ENCODE results near the gene LFNG. TPM values are rescaled to one million over a fixed set of nuclear protein-coding genes. Genes with fewer than 3 reads are reported as not detected.
A peak's percentile ranks its signal among the peaks of the same experiment; 100 is the strongest.

LFNG gene
- total RNA-seq, 1 donor = 21.0 TPM

DNA sequence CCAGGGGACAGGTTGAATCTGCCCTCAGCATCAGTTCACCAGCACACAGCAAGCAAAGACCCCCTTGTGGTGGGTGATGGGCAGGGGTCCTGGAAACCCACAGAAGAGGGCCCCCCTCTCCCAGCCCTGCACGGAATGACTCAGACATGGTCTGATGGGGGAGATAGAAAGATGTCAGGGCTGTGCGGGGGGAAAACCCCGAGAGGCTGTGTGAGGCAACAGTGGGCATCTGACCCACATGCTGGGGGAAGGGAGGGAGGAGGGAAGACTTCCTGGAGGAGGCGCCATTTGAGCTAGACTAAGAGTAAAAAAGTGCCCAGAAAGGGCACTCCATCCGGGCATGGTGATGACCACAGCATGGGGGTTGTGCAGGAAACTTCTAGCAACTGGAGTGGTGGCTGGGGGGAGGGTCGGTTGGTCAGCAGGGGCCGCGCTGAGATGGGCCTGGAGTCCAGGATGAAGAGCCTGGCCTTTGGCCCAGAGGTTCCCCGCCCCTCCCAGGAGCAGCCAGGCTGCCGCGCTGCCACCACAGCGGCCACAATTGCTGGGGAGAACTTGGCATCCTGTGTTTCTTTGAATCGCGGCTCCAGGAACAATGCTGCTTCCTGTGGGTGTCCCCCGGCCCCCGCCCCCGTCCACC, 2.5 kb downstream of the LFNG start:
- H3K4me1 ChIP-seq (ENCODE audit: insufficient read depth, low read length) = peaks cover 49% of the 10 kb centered on the region
- peak overlapping the region; percentile 88 for H3K4me3 ChIP-seq (ENCODE audit: insufficient read depth, low read length)
- DNase-seq (ENCODE audit: insufficient read length, low spot score, missing footprints) = no peak
- TF ChIP-seq, protein P1, sequence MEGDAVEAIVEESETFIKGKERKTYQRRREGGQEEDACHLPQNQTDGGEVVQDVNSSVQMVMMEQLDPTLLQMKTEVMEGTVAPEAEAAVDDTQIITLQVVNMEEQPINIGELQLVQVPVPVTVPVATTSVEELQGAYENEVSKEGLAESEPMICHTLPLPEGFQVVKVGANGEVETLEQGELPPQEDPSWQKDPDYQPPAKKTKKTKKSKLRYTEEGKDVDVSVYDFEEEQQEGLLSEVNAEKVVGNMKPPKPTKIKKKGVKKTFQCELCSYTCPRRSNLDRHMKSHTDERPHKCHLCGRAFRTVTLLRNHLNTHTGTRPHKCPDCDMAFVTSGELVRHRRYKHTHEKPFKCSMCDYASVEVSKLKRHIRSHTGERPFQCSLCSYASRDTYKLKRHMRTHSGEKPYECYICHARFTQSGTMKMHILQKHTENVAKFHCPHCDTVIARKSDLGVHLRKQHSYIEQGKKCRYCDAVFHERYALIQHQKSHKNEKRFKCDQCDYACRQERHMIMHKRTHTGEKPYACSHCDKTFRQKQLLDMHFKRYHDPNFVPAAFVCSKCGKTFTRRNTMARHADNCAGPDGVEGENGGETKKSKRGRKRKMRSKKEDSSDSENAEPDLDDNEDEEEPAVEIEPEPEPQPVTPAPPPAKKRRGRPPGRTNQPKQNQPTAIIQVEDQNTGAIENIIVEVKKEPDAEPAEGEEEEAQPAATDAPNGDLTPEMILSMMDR (IDR thresholded peaks at IDR 0.05; ENCODE audit: extremely low read depth, low read depth, low read length) = no peak
- peaks cover 36% of the 10 kb centered on the region for H3K79me2 ChIP-seq (ENCODE audit: insufficient read depth, low read length)
- H3K4me2 ChIP-seq (ENCODE audit: insufficient read depth, low read length) = peak overlapping the region; percentile 96
- no peaks in the 10 kb centered on the region for H3K27me3 ChIP-seq (ENCODE audit: insufficient read depth, low read length)
- peaks cover 14% of the 10 kb centered on the region for H3K36me3 ChIP-seq (ENCODE audit: insufficient read depth, low read length)
- no peak overlapping the region for H2AFZ ChIP-seq (ENCODE audit: low read length)
- H4K20me1 ChIP-seq (ENCODE audit: insufficient read depth, low read length) = peaks cover 47% of the 10 kb centered on the region
- no peaks in the 10 kb centered on the region for H3K9me3 ChIP-seq (ENCODE audit: low read depth, low read length)
- H3K27ac ChIP-seq (ENCODE audit: low read depth, low read length) = peak overlapping the region; percentile 44

- Histone ChIP-seq H3K4me2 (ENCODE audit: insufficient read depth, low read length) (peak overlapping the region; percentile 96), H3K4me1 (ENCODE audit: insufficient read depth, low read length) (peaks cover 48% of the 10 kb centered on the region), H3K9me3 (ENCODE audit: low read depth, low read length) (no peaks in the 10 kb centered on the region), H3K36me3 (ENCODE audit: insufficient read depth, low read length) (peaks cover 14% of the 10 kb centered on the region), H4K20me1 (ENCODE audit: insufficient read depth, low read length) (peaks cover 55% of the 10 kb centered on the region), H3K4me3 (ENCODE audit: insufficient read depth, low read length) (peak overlapping the region; percentile 88), H3K27me3 (ENCODE audit: insufficient read depth, low read length) (no peaks in the 10 kb centered on the region), H3K79me2 (ENCODE audit: insufficient read depth, low read length) (peaks cover 36% of the 10 kb centered on the region), H3K27ac (ENCODE audit: low read depth, low read length) (peak overlapping the region; percentile 49), H2AFZ (ENCODE audit: low read length) (no peak overlapping the region)
- peak; percentile 100 for DNase-seq (ENCODE audit: insufficient read length, low spot score, missing footprints)
- TF ChIP-seq, protein P1 (IDR thresholded peaks at IDR 0.05; ENCODE audit: extremely low read depth, low read depth, low read length) = no peak
Observed at GRCh38 chr7:2522780-2523433, 3.3 kb downstream of the LFNG start.

DNA sequence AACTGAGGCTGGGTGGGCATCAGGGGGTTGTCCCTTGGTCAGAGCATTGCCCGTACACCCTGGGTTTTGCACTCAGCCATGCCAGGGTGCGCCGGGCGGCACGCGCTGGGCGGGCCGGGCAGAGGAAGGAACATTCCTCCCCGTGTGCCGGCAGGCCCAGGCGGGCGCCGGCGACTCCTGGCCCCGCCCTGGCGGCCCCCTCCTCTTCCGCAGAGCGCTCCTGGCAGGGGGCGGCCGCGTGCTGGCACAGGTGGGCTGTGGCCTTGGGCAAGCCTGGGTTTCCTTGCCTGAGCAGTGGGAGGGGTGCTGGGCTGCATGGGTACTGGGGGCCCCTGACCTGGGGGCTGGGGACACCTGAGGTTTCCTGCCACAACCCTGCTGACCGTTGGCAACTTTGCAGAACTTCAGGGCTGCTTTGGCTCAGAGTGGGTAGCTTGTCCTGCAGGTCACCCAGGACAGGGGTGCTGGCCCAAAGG, 3.9 kb downstream of the LFNG start:
- no peak for DNase-seq (ENCODE audit: insufficient read length, low spot score, missing footprints)
- peak overlapping the region; percentile 49 for H3K27ac ChIP-seq (ENCODE audit: low read depth, low read length)
- H3K9me3 ChIP-seq (ENCODE audit: low read depth, low read length) = no peaks in the 10 kb centered on the region
- H4K20me1 ChIP-seq (ENCODE audit: insufficient read depth, low read length) = peaks cover 58% of the 10 kb centered on the region
- peak overlapping the region; percentile 96 for H3K4me2 ChIP-seq (ENCODE audit: insufficient read depth, low read length)
- no peaks in the 10 kb centered on the region for H3K27me3 ChIP-seq (ENCODE audit: insufficient read depth, low read length)
- H3K36me3 ChIP-seq (ENCODE audit: insufficient read depth, low read length) = peaks cover 18% of the 10 kb centered on the region
- no peak overlapping the region for H2AFZ ChIP-seq (ENCODE audit: low read length)
- H3K4me1 ChIP-seq (ENCODE audit: insufficient read depth, low read length) = peaks cover 48% of the 10 kb centered on the region
- peak overlapping the region; percentile 88 for H3K4me3 ChIP-seq (ENCODE audit: insufficient read depth, low read length)
- TF ChIP-seq, protein P1 (IDR thresholded peaks at IDR 0.05; ENCODE audit: extremely low read depth, low read depth, low read length) = no peak
- peaks cover 36% of the 10 kb centered on the region for H3K79me2 ChIP-seq (ENCODE audit: insufficient read depth, low read length)

Measured in osteoblast (primary cell).